SK-N-SH (cell line): ENCODE measurements around the gene RBM17. TPM values are rescaled to one million over a fixed set of nuclear protein-coding genes. Genes with fewer than 3 reads are reported as not detected.
"Not testable (repeated sequence)": the region's sequence is repeated elsewhere in the genome, so short reads cannot be mapped to it uniquely, and the experiment has no call there.

Experiments used
- CTCF ChIA-PET: fragments of 300-600, 350-600 bp; formaldehyde crosslinking; extraction: SDS; loops from one replicate; lab custom pipeline; 2021; lab: Yijun Ruan, JAX
- POLR2A ChIA-PET: fragments of 350-600 bp; sonication (Branson Sonifier 250); formaldehyde crosslinking; extraction: SDS; loops from one replicate; lab custom pipeline; 2020; ENCODE audit warnings: antibody characterized with exemption, inconsistent platforms; lab: Yijun Ruan, JAX
- DNase-seq: peaks from one replicate; pipeline ENCODE4 v3.0.0; 2012
- H2AFZ ChIP-seq: fragments of 200-600 bp; sonication (generic); 2 replicates; pipeline ENCODE4 v1.8.1; 2016; ENCODE audit warnings: antibody characterized with exemption, mild to moderate bottlenecking, low read depth
- H3F3A ChIP-seq: fragments of 200-600 bp; sonication (generic); replicated peaks from 2 replicates; pipeline ENCODE3; 2016; ENCODE audit warnings: antibody characterized with exemption, mild to moderate bottlenecking; ENCODE audit not compliant: insufficient read depth
- H3K27ac ChIP-seq, 2 experiments: fragments of 200-500 bp in 1 of 2; fragments of 200-600 bp in 1 of 2; sonication (Bioruptor generic) in 1 of 2; sonication (generic), shearing (Covaris generic) in 1 of 2; 2 replicates each; pipeline versions ENCODE4 v1.5.1 to v1.6.1; 2014 to 2016; ENCODE audit warnings: low read depth in 2 of 2, inconsistent platforms in 1 of 2, low read length in 1 of 2, mild to moderate bottlenecking in 1 of 2, mixed read lengths in 1 of 2
- H3K27me3 ChIP-seq: fragments of 200-600 bp; sonication (generic), shearing (Covaris generic); 2 replicates; pipeline ENCODE4 v1.6.1; 2016; ENCODE audit warnings: mixed run types; ENCODE audit not compliant: insufficient read depth
- H3K36me3 ChIP-seq, 2 experiments: fragments of 200-500 bp in 1 of 2; fragments of 200-600 bp in 1 of 2; sonication (Bioruptor generic) in 1 of 2; sonication (generic) in 1 of 2; replicated peaks in 1 of 2; 2 replicates each; pipeline versions ENCODE3 to v1.5.1; 2014 to 2016; ENCODE audit warnings: low read length in 1 of 2, mild to moderate bottlenecking in 1 of 2; ENCODE audit not compliant: insufficient read depth in 2 of 2, control insufficient read depth in 1 of 2
- H3K4me1 ChIP-seq, 2 experiments: fragments of 200-500 bp in 1 of 2; fragments of 200-600 bp in 1 of 2; sonication (Bioruptor generic) in 1 of 2; sonication (generic), shearing (Covaris generic) in 1 of 2; 2 replicates each; pipeline versions ENCODE4 v1.5.1 to v1.6.1; 2014 to 2016; ENCODE audit warnings: low read depth in 1 of 2, low read length in 1 of 2, mixed run types in 1 of 2; ENCODE audit not compliant: insufficient read depth in 2 of 2, control insufficient read depth in 1 of 2
- H3K4me2 ChIP-seq: fragments of 200-600 bp; sonication (generic), shearing (Covaris generic); 2 replicates; pipeline ENCODE4 v1.6.1; 2017; ENCODE audit warnings: mixed run types
- H3K4me3 ChIP-seq, 2 experiments: fragments of 200-500 bp in 1 of 2; fragments of 200-600 bp in 1 of 2; sonication (Bioruptor generic) in 1 of 2; sonication (generic), shearing (Covaris generic) in 1 of 2; 2 replicates each; pipeline versions ENCODE4 v1.5.1 to v1.8.1; 2014 to 2016; ENCODE audit warnings: low read depth in 2 of 2, inconsistent platforms in 1 of 2, low read length in 1 of 2, mild to moderate bottlenecking in 1 of 2, mixed read lengths in 1 of 2, moderate library complexity in 1 of 2
- H3K79me2 ChIP-seq: fragments of 200-600 bp; sonication (generic); 2 replicates; pipeline ENCODE4 v1.8.1; 2017; ENCODE audit warnings: mild to moderate bottlenecking; ENCODE audit not compliant: insufficient read depth
- H3K9ac ChIP-seq: fragments of 200-600 bp; sonication (generic); 2 replicates; pipeline ENCODE4 v1.6.1; 2017; ENCODE audit warnings: mixed run types
- H3K9me2 ChIP-seq: fragments of 200-600 bp; sonication (generic); 2 replicates; pipeline ENCODE4 v1.6.1; 2017; ENCODE audit warnings: mixed run types
- H3K9me3 ChIP-seq: fragments of 200-600 bp; sonication (generic); 2 replicates; pipeline ENCODE4 v1.6.1; 2017; ENCODE audit warnings: mixed run types, mild to moderate bottlenecking, moderate library complexity
- H4K20me1 ChIP-seq: fragments of 200-600 bp; sonication (generic); 2 replicates; pipeline ENCODE4 v1.6.1; 2017; ENCODE audit warnings: mild to moderate bottlenecking, mixed run types; ENCODE audit not compliant: insufficient read depth
- WGBS: methylation state at CpG from one replicate; pipeline ENCODE4 v1.1.6; 2017; ENCODE audit warnings: low lambda C conversion rate; 5-methylcytosine and 5-hydroxymethylcytosine counted together
- polyA plus RNA-seq, 3 experiments: library from polyadenylated mRNA; depleted of rRNA; stranded (reverse); fragments of >200 nt; gene quantifications; 2 replicates each; pipeline ENCODE4 v1.2.3, GENCODE V29; 2012
- small RNA-seq, 7 experiments: library from RNA; depleted of rRNA; stranded (forward); fragments of <200 nt; gene quantifications; one replicate each; pipeline ENCODE3, GENCODE V24; 2012
- TF ChIP-seq, protein P1 (sequence below): IDR thresholded peaks from 2 replicates; pipeline ENCODE4 v1.4.0; 2012; ENCODE audit warnings: low read depth, borderline replicate concordance

RBM17 gene
- polyA plus RNA-seq, 1 of the 3 experiments (the other 2 are of a cell fraction), result 32.6 TPM

DNA sequence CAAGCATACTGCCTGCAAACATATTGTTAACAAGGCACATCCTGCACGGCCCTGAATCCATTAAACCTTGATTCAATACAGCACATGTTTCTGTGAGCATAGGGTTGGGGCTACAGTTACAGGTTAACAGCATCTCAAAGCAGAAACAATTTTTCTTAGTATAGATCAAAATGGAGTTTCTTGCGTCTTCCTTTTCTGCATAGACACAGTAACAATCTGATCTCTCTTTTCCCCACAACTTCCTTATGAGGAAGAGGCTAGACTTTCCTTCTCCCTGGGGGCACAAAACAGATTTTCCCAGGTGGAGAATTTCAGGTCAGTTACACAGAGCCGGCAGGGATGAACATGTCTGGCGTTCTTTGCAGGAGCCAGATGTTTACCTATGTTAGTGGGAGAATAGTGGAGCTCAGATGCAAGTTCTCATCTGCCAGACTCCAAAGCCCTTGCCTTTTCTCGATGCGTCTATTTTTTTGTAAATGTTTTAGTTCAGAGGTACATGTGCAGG lies 76.4 kb downstream of the RBM17 start (continued):
- TF ChIP-seq, protein P1, sequence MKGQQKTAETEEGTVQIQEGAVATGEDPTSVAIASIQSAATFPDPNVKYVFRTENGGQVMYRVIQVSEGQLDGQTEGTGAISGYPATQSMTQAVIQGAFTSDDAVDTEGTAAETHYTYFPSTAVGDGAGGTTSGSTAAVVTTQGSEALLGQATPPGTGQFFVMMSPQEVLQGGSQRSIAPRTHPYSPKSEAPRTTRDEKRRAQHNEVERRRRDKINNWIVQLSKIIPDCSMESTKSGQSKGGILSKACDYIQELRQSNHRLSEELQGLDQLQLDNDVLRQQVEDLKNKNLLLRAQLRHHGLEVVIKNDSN, result no peak
- TF ChIP-seq, all 33 proteins: peak for 0

DNA sequence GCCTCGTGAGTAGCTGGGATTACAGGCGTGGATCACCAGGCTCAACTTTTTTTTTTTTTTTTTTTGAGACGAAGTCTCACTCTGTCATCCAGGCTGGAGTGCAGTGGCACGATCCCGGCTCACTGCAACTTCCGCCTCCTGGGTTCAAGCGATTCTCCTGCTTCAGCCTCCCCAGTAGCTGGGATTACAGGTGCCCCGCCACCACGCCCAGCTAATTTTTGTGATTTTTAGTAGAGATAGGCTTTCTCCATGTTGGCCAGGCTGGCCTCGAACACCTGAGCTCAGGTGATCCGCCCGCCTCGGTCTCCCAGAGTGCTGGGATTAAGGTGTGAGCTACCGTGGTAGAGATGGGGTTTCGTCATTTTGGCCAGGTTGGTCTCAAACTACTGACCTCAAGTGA lies 77.1 kb downstream of the RBM17 start:
- H3K4me1 ChIP-seq, H3K27ac ChIP-seq, H3K9me2 ChIP-seq, H3K4me2 ChIP-seq, H3K9ac ChIP-seq, H3K9me3 ChIP-seq, H2AFZ ChIP-seq, H3K4me3 ChIP-seq, H3F3A ChIP-seq, DNase-seq, H3K27me3 ChIP-seq, H4K20me1 ChIP-seq, CTCF ChIA-PET, H3K36me3 ChIP-seq: not testable (repeated sequence)
- POLR2A ChIA-PET, result interaction anchor here (0.7 kb wide), 1 partner anchor 29 kb away, joined by 3 read pairs; no protein-coding TSS in a partner anchor
- 96% methylated on average over 13 of the region's 15 CpGs for WGBS
- peaks cover 28% of the 10 kb centered on the region; the same call in 1 of the 2 replicates for H3K79me2 ChIP-seq

Small RNA genes lying within 50 kb of the gene (small RNA-seq; reads per million reads assigned to genes)
- gene MIR3155A, result 0 to 3.3 (median 0) reads per million in 7 experiments

Other genes starting within 250 kb of the RBM17 start
- 9.9 and 11.9 TPM in 2 replicates for gene ANKRD16, start 199.1 kb upstream of the RBM17 start, polyA plus RNA-seq (2012; rRNA removed)
- gene FBH1, start 198.8 kb upstream of the RBM17 start, polyA plus RNA-seq (2012; rRNA removed), result 60.9 and 71.9 TPM in 2 replicates
- gene IL15RA, start 111.5 kb upstream of the RBM17 start, polyA plus RNA-seq (2012; rRNA removed), result 1.2 and 2.1 TPM in 2 replicates
- gene IL2RA, start 26.7 kb upstream of the RBM17 start, polyA plus RNA-seq (2012; rRNA removed), result not detected in 2 replicates
- 33.0 and 59.7 TPM in 2 replicates for gene PFKFB3, start 113.9 kb downstream of the RBM17 start, polyA plus RNA-seq (2012; rRNA removed)